ENCODE results near the gene LUZP2. TPM values are rescaled to one million over a fixed set of nuclear protein-coding genes. Genes with fewer than 3 reads are reported as not detected.

LUZP2 gene
- total RNA-seq, result not detected in 2 replicates

DNA sequence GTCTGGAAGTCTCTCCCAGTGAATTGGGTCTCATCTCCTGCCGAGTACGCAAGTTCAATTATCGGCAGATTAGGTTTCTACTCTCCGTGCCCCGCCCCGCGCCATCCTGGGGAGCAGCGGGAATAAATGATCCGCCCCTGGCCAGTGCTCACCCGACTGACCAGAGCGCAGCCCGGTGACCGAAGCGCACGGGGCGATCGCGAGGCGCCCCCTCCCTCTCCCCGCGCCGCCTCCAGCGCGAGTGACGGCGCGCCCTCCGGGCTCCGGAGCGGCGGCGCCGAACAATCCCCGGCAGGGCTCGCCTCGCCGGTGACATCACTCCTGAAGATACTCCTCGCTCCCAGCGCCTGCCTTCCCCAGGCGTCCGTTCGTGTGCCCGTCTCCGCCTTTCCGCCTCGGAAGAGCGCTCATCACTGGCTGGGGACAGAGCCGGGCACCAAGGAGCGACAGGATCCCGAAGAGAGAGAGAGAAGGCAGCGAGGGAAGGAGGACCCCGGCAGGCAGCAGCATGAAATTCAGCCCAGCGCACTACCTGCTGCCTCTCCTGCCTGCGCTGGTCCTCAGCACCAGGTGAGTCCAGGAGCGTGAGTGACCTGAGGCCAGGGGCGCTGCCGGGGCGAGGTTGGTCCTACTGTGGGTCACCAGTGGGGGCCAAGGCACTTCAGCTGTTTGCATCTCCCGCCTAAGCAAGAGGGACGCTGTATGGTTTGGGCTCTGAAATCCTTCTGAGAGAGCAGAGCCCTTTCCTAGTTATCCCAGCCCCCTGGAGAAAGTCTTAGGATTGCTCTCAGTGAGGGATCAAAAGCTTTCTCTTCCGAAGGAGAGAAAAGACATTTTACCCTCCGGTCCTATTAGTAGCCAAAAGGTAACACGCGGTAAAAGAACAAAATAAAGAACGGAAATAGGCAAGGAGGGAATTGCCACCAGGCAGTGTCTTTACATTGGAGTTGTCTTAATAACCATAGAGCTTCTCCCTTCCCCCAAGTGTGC, at the start of gene LUZP2:
Gene LUZP2, plus strand, starts transcription at position 318 of the 990 bp plus-strand sequence.
- DNase-seq (ENCODE audit: low read depth in 2 of 2), result peak in 1 of 2 donors; percentile 1

- no peak for DNase-seq (ENCODE audit: low read depth in 2 of 2)
Measured at GRCh38 chr11:24453129-24453718, 43.6 kb upstream of the LUZP2 start.

DNA sequence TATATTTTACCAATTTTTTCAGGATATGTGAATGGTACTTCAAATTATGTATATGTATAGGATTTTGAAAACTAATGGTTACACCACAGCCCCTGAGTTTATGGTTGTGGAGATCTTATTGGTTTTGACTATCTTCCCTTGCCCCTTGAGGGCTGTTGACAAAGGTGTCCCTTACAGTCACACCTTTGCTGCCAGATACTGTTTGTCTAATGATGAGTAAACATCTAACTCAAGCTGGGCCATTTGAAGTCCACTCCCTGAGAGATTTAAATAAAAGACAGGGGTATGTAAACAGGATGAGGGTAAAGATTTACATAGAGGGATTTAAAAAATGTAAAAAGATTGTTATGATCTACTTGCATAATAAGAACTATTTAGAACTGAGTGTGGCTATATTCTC, 38.9 kb upstream of the LUZP2 start:
- DNase-seq (ENCODE audit: low read depth in 2 of 2), result no peak

DNA sequence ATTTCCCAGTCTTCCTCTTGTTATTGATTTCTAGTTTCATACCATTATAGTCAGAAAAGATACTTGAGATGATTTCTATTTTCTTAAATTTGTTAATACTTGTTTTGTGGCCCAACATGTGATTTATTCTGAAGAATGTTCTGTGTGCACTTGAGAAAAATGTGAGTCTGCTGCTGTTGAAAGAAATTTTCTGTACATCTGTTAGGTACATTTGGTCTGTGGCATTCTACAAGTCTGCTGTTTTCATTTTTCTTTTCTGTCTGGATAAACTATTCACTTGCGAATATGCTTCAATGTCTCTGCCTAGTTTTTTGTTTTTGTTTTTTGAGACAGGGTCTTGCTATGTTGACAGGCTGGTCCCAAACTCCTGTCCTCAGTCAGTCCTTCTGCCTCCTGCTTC, 26.4 kb upstream of the LUZP2 start:
- DNase-seq (ENCODE audit: low read depth in 2 of 2), result no peak

DNA sequence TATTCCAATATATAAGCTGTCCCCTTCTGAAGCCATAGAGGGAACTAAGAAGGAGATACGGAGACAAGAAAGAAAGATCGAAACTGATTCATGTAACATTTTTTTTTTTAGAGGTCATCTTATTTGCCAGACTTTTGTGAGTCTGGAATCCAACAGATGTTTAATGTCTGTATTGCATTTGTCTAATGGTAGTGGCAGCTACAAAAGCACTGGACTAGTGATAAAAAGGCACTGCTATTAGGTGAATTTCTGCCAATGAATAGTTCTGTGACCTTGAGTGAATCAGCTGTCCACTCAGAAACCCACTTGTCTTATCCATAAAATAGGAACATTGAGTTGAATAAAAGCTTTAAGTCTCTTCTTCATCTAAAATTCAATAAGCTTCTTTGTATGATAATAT, 25.8 kb upstream of the LUZP2 start:
- no peak for DNase-seq (ENCODE audit: low read depth in 2 of 2)

GRCh38 chr11:24478718-24479117, 18.1 kb upstream of the LUZP2 start:
- no peak for DNase-seq (ENCODE audit: low read depth in 2 of 2)

- DNase-seq (ENCODE audit: low read depth in 2 of 2), result no peak
Measured at GRCh38 chr11:24489477-24489876, 7.4 kb upstream of the LUZP2 start.

DNA sequence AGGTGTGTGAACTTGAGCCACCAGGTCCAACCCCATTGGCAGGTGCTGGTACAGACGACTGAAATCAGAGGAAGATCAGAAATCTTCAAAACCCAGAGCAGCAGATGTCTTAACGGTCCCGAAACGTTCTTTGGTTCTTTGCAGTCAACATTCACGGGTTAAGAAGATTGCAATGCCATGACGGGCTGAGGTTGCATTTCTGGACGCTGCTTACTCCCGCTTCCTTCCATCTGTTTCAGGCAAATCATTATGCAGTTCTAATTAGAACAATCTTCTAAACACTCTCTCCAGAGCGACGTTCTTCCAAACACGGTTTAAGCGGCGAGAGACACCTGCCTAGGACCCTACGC, 492 bp upstream of the LUZP2 start:
- DNase-seq (ENCODE audit: low read depth in 2 of 2), result no peak

DNA sequence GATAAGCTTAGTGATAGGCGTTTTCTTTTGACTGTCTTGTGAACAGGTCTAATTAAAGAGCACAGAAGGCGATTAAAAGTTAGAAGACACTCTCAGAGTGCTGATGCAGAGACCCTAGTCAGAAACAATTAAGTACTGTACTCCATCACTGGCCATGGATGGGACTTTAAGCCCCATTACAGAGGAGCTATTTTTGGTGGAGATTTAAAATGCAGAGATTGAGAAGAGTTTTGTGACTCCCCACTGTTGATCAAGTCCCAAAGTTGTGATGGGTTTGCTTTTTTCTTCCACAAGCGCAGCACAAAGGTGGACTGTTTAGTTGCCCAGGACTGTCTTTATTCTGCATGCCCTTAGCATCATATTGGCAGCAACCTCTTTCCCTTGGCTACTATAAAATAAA, 978 bp downstream of the LUZP2 start:
- no peak for DNase-seq (ENCODE audit: low read depth in 2 of 2)

GRCh38 chr11:24502425-24502824, 5.6 kb downstream of the LUZP2 start:
- DNase-seq (ENCODE audit: low read depth in 2 of 2), result no peak

GRCh38 chr11:24509114-24509513, 12.3 kb downstream of the LUZP2 start:
- peak in 1 of 2 donors; percentile 2 for DNase-seq (ENCODE audit: low read depth in 2 of 2)

GRCh38 chr11:24511511-24511910, 14.7 kb downstream of the LUZP2 start:
- no peak for DNase-seq (ENCODE audit: low read depth in 2 of 2)

- no peak for DNase-seq (ENCODE audit: low read depth in 2 of 2)
Measured at GRCh38 chr11:24513479-24514218, 16.8 kb downstream of the LUZP2 start.

GRCh38 chr11:24514219-24514594, 17.4 kb downstream of the LUZP2 start:
- DNase-seq (ENCODE audit: low read depth in 2 of 2), result no peak

DNA sequence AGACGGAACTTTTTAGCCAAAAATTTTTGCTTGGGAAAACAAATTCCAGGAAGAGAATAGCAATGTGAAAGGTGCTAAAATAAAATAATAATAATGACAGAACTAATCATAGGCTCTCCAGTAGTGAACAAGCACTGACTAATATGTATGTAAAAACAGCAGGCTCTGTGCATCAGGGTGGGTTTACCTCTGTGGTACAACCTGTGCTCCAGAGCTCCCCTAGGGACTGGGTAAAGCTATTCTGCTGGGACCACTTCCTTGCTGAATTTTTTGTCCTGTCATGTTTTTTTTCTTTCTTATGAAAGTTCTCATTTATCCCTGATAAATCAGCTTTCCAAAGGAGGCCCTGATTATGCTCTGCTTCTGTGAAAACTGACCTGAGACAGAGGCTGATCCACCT, 18.8 kb downstream of the LUZP2 start:
- no peak for DNase-seq (ENCODE audit: low read depth in 2 of 2)

DNA sequence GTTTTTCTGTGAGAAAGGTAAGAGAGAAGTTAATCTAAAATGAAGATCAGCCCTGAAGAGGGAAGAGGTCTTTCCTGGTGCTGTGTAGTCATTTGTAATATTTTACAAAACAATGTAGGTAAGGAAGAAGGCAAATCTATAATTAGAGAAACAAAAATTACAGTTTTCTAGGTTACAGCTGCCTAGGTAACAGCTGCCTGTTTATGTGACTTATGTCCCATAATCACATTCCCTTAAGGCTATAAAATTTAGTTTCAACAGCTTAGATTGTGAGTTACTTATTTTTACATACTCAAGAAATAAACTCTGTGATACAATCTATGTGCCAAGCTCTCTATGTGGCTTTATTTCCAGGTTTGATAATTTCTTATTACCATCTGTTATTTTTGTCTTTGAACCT, 19.8 kb downstream of the LUZP2 start:
- DNase-seq (ENCODE audit: low read depth in 2 of 2), result no peak

DNA sequence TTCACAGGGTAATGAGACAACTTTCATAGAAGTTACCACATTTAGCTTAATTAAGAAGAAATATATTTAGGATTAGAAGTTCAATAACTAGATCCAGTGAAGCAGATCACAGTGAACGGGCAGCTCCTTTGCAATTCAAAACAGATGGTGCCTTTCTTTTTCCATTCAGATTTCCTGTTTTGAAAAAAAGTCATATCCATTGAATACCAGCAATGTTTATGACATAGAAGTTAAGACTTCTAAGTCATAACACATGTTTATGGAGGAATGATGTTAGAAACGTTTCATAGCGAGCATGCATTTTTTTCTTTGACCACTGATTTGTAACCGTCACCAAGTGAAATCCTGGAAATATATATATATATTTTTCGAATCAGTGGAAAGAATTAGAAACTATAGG, 24.7 kb downstream of the LUZP2 start:
- no peak for DNase-seq (ENCODE audit: low read depth in 2 of 2)

GRCh38 chr11:24524156-24524555, 27.3 kb downstream of the LUZP2 start:
- DNase-seq (ENCODE audit: low read depth in 2 of 2), result no peak

DNA sequence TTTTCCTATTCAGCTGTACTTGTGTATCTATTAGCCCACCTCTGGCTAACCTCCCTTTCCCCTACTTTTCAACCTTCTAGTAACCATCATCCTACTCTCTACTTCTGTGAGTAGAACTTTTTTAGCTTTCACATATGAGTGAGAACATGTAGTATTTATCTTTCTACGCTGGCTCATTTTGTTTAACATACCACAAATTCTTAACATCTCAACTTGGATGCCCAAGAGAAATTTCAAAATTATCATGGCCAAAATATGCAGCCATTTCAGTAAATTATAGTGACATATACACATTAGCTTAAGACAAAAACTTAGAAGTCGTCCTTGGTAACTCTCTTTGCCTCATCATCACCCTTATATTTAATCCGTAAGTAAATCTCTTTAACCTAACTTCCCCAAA, 34.7 kb downstream of the LUZP2 start:
- no peak for DNase-seq (ENCODE audit: low read depth in 2 of 2)

- no peak for DNase-seq (ENCODE audit: low read depth in 2 of 2)
Measured at GRCh38 chr11:24543771-24544170, 46.9 kb downstream of the LUZP2 start.

DNA sequence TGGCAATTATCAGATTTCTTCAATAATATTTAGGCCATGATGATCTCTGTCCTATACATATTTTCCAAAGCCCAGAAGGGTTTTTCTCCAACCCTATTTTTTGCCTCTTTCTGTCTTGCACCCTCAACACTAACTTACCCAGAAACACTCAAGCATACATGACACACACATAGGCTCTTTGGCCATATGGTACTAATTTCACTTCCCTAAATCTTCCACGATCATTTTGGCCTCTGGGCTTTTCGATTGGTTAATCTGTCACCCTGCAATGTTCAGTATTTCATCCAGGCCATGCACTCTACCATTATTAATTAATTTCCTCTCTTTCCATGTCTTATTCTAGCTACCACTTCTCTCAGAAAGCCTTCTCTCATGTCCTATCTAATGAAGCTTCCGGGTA, 59.8 kb downstream of the LUZP2 start:
- no peak for DNase-seq (ENCODE audit: low read depth in 2 of 2)

GRCh38 chr11:24559315-24559714, 62.5 kb downstream of the LUZP2 start:
- DNase-seq (ENCODE audit: low read depth in 2 of 2), result no peak
